WTC11 (cell line): ENCODE measurements around the gene SLK.

Source experiments
- CBFB ChIP-seq: sonication (generic); formaldehyde crosslinking; IDR thresholded peaks from 2 replicates; pipeline ENCODE4 v1.8.1; 2022; ENCODE audit warnings: mild to moderate bottlenecking, low read depth, missing genetic modification reagents
- CTCF ChIP-seq: fragments of 200-600 bp; IDR thresholded peaks from 2 replicates; pipeline ENCODE4 v1.8.0; 2022; ENCODE audit warnings: antibody characterized with exemption
- ELF4 ChIP-seq: sonication (generic); formaldehyde crosslinking; IDR thresholded peaks from 2 replicates; pipeline ENCODE4 v1.8.1; 2022; ENCODE audit warnings: low read depth, mild to moderate bottlenecking, moderate library complexity, missing genetic modification reagents
- ETV6 ChIP-seq: sonication (generic); formaldehyde crosslinking; IDR thresholded peaks from 2 replicates; pipeline ENCODE4 v1.8.1; 2022; ENCODE audit warnings: mild to moderate bottlenecking, missing genetic modification reagents
- FOXP4 ChIP-seq: sonication (generic); formaldehyde crosslinking; IDR thresholded peaks from 2 replicates; pipeline ENCODE4 v1.8.0; 2022; ENCODE audit warnings: mild to moderate bottlenecking, missing genetic modification reagents
- MAX ChIP-seq: sonication (generic); formaldehyde crosslinking; IDR thresholded peaks from 2 replicates; pipeline ENCODE4 v1.8.0; 2022; ENCODE audit warnings: mild to moderate bottlenecking, missing genetic modification reagents
- NR1H2 ChIP-seq: sonication (generic); formaldehyde crosslinking; IDR thresholded peaks from 2 replicates; pipeline ENCODE4 v1.9.0; 2021; ENCODE audit warnings: mild to moderate bottlenecking, moderate library complexity, missing genetic modification reagents
- USF2 ChIP-seq: sonication (generic); formaldehyde crosslinking; IDR thresholded peaks from 2 replicates; pipeline ENCODE4 v1.8.1; 2023; ENCODE audit warnings: mild to moderate bottlenecking, missing genetic modification reagents, moderate library complexity
- ZNF138 ChIP-seq: sonication (generic); formaldehyde crosslinking; conservative IDR thresholded peaks from 2 replicates; pipeline ENCODE4 v1.8.1; 2022; ENCODE audit warnings: mild to moderate bottlenecking, moderate library complexity, missing genetic modification reagents

- TF ChIP-seq CTCF (no peak), ELF4 (CRISPR knock-in tag) (no peak), MAX (CRISPR knock-in tag) (no peak), NR1H2 (CRISPR knock-in tag) (no peak), ETV6 (CRISPR knock-in tag) (no peak), FOXP4 (CRISPR knock-in tag) (no peak), ZNF138 (CRISPR knock-in tag) (no peak), CBFB (no peak), USF2 (CRISPR knock-in tag) (no peak)
These were observed 15.0 kb upstream of the SLK start for GRCh38 chr10:103951942-103952341.
